HG03558 (cell line): ENCODE measurements around the gene IFNA14.
A peak's percentile ranks its signal among the peaks of the same experiment; 100 is the strongest.
"Not testable (repeated sequence)": the region's sequence is repeated elsewhere in the genome, so short reads cannot be mapped to it uniquely, and the experiment has no call there.

Experiments used
- ATAC-seq: cut with Tn5 transposase; IDR thresholded peaks from one replicate; pipeline ENCODE4 v1.9.1; 2021; ENCODE audit warnings: moderate number of reproducible peaks; ENCODE audit not compliant: unreplicated experiment; ENCODE audit errors: extremely low read depth

Gene IFNA14

DNA sequence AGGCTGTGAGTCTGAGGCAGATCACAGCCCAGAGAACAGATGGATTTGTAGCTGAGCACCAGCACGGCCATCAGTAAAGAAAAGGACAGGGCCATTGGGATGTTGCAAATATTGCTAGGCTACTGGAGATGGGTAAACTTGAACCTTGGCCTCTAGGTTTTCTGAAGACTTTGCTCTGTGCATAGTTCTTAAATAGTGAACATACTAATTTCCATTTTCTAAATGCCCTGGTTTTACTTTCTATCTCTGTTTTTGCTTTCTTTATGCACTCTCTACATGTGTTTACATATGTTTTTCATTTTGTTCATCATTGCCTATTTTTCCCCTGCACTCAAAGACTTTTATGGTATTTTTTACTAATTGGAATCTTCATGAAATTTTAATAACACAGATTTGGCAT, 22.6 kb downstream of the IFNA14 start, which contains the start of gene IFNA16:
Gene IFNA16, minus strand, starts transcription at position 101 of the 400 bp plus-strand sequence. Its CDS starts 6 bp downstream, at position 95.
- ATAC-seq = not testable (repeated sequence)

DNA sequence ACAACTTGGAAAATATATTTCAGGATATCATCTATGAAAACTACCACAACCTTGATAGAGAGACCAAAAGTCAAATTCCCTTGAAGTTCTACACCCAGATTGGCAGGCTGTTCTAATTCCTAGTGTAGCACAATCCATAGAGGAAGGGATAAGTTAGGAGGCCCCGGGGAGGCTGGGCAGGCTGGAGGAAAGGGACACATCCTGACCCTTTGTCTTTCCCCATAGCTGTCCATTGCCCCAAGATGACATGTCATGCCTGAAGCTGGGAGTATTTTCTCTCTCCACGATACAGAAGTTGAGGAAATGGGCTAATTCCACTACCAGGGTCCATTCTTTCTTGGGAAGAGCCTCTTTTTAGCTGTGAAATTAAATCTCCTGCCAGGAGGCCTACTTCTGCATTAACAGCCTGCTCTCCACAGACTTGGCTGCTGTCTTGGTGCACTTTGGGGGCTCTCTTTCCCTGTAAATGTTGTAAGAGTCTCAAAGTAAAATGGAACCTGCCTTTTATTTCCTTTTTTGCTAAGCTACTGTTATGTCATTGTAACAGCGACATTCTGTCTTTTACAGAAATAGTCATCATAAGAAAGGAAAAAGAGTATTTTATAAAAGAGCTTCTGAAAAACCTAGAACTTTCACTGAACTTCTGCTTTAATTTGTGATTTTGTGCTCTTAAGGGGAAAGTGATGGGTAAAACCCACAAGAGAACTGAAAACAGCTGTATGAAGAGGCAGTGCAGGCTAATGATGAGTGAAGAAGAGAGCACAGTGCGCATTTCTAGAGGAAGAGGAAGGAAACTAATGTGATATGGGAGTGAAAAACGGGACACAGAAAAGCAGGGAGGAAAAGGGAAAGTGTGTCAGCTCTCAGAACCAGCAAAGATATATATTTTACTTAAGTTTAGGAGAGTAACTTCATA, 26.1 kb downstream of the IFNA14 start:
- peak; percentile 67 for ATAC-seq

DNA sequence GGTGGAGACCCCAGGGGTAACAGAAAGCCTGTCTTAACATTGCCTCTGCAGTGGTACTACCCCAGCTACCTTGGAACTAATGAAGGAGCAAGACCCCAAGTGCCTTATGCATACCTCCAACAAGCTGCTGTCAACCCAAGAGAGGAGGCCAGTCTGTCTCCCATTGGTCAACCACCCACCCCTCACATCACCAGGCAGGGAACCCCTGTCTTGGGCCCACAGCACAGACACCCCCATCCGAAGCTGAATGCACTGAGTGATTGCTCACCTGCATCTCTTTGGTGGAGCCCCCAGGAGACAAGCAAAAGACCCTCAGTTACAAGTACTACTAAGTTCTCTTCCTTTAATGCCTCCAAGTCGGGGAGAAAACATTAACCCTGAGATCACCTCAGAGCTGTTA, 27.6 kb downstream of the IFNA14 start:
- ATAC-seq = not testable (repeated sequence)

DNA sequence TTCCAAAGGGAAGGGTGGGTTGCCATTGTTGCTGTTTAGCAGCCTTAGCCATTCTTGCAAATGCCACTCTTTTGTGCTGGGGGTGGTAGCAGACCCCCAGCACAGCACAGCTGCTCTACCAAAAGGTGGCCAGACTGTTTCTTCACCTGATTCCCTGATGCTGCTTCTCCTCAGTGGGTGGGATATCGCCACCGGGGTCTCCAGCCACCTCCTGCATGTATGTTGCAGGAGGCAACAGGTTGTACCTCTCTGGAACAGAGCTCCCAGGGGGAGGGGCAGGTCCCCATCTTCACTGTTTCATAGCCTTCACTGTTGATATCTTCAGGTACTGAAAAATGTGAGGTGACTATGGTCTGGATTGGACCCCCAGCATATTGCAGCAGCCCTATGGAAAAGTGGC, 29.0 kb downstream of the IFNA14 start:
- ATAC-seq = not testable (repeated sequence)

DNA sequence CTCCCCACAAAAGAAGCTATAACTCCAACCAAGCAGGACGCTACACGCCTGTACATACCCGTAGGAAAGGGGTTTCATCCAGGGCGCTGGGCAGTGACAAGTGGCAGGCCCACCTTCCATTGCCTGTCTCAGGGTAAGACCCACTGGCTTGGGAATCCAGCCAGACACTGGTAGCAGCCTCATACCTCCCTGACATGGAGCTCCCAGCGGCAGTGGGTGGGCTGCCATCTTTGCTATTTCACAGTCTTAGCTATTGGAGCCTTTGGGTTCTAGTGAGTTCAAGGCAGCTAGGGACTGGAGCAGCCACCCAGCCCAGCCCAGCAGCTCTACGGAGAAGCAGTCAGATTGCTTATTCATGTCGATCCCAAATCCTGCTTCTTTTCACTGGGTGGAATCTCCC, 29.5 kb downstream of the IFNA14 start:
- no peak for ATAC-seq

- ATAC-seq = not testable (repeated sequence)
Observed at GRCh38 chr9:21207043-21207442, 32.8 kb downstream of the IFNA14 start, which contains the start of gene IFNA10. Gene IFNA10, minus strand, starts transcription at chr9:21207143. Its CDS starts 46 bp downstream, at chr9:21207097.

GRCh38 chr9:21205204-21205603, 34.6 kb downstream of the IFNA14 start:
- ATAC-seq = no peak

GRCh38 chr9:21202105-21202504, 37.7 kb downstream of the IFNA14 start, which contains the start of gene IFNA7:
Gene IFNA7, minus strand, starts transcription at chr9:21202205. Its CDS starts 40 bp downstream, at chr9:21202165.
- ATAC-seq = not testable (repeated sequence)

- ATAC-seq = peak; percentile 87
Observed at GRCh38 chr9:21194867-21195776, 44.7 kb downstream of the IFNA14 start.
